SK-N-SH (cell line): ENCODE measurements around the gene SCARB1. TPM values are rescaled to one million over a fixed set of nuclear protein-coding genes. Genes with fewer than 3 reads are reported as not detected.

Source experiments
- CTCF ChIA-PET: fragments of 300-600, 350-600 bp; formaldehyde crosslinking; extraction: SDS; loops from one replicate; lab custom pipeline; 2021; lab: Yijun Ruan, JAX
- POLR2A ChIA-PET: fragments of 350-600 bp; sonication (Branson Sonifier 250); formaldehyde crosslinking; extraction: SDS; loops from one replicate; lab custom pipeline; 2020; ENCODE audit warnings: antibody characterized with exemption, inconsistent platforms; lab: Yijun Ruan, JAX
- DNase-seq: peaks from one replicate; pipeline ENCODE4 v3.0.0; 2012
- H2AFZ ChIP-seq: fragments of 200-600 bp; sonication (generic); 2 replicates; pipeline ENCODE4 v1.8.1; 2016; ENCODE audit warnings: antibody characterized with exemption, mild to moderate bottlenecking, low read depth
- H3F3A ChIP-seq: fragments of 200-600 bp; sonication (generic); replicated peaks from 2 replicates; pipeline ENCODE3; 2016; ENCODE audit warnings: antibody characterized with exemption, mild to moderate bottlenecking; ENCODE audit not compliant: insufficient read depth
- H3K27ac ChIP-seq, 2 experiments: fragments of 200-500 bp in 1 of 2; fragments of 200-600 bp in 1 of 2; sonication (Bioruptor generic) in 1 of 2; sonication (generic), shearing (Covaris generic) in 1 of 2; 2 replicates each; pipeline versions ENCODE4 v1.5.1 to v1.6.1; 2014 to 2016; ENCODE audit warnings: low read depth in 2 of 2, inconsistent platforms in 1 of 2, low read length in 1 of 2, mild to moderate bottlenecking in 1 of 2, mixed read lengths in 1 of 2
- H3K27me3 ChIP-seq: fragments of 200-600 bp; sonication (generic), shearing (Covaris generic); 2 replicates; pipeline ENCODE4 v1.6.1; 2016; ENCODE audit warnings: mixed run types; ENCODE audit not compliant: insufficient read depth
- H3K36me3 ChIP-seq, 2 experiments: fragments of 200-500 bp in 1 of 2; fragments of 200-600 bp in 1 of 2; sonication (Bioruptor generic) in 1 of 2; sonication (generic) in 1 of 2; replicated peaks in 1 of 2; 2 replicates each; pipeline versions ENCODE3 to v1.5.1; 2014 to 2016; ENCODE audit warnings: low read length in 1 of 2, mild to moderate bottlenecking in 1 of 2; ENCODE audit not compliant: insufficient read depth in 2 of 2, control insufficient read depth in 1 of 2
- H3K4me1 ChIP-seq, 2 experiments: fragments of 200-500 bp in 1 of 2; fragments of 200-600 bp in 1 of 2; sonication (Bioruptor generic) in 1 of 2; sonication (generic), shearing (Covaris generic) in 1 of 2; 2 replicates each; pipeline versions ENCODE4 v1.5.1 to v1.6.1; 2014 to 2016; ENCODE audit warnings: low read depth in 1 of 2, low read length in 1 of 2, mixed run types in 1 of 2; ENCODE audit not compliant: insufficient read depth in 2 of 2, control insufficient read depth in 1 of 2
- H3K4me2 ChIP-seq: fragments of 200-600 bp; sonication (generic), shearing (Covaris generic); 2 replicates; pipeline ENCODE4 v1.6.1; 2017; ENCODE audit warnings: mixed run types
- H3K4me3 ChIP-seq, 2 experiments: fragments of 200-500 bp in 1 of 2; fragments of 200-600 bp in 1 of 2; sonication (Bioruptor generic) in 1 of 2; sonication (generic), shearing (Covaris generic) in 1 of 2; 2 replicates each; pipeline versions ENCODE4 v1.5.1 to v1.8.1; 2014 to 2016; ENCODE audit warnings: low read depth in 2 of 2, inconsistent platforms in 1 of 2, low read length in 1 of 2, mild to moderate bottlenecking in 1 of 2, mixed read lengths in 1 of 2, moderate library complexity in 1 of 2
- H3K79me2 ChIP-seq: fragments of 200-600 bp; sonication (generic); 2 replicates; pipeline ENCODE4 v1.8.1; 2017; ENCODE audit warnings: mild to moderate bottlenecking; ENCODE audit not compliant: insufficient read depth
- H3K9ac ChIP-seq: fragments of 200-600 bp; sonication (generic); 2 replicates; pipeline ENCODE4 v1.6.1; 2017; ENCODE audit warnings: mixed run types
- H3K9me2 ChIP-seq: fragments of 200-600 bp; sonication (generic); 2 replicates; pipeline ENCODE4 v1.6.1; 2017; ENCODE audit warnings: mixed run types
- H3K9me3 ChIP-seq: fragments of 200-600 bp; sonication (generic); 2 replicates; pipeline ENCODE4 v1.6.1; 2017; ENCODE audit warnings: mixed run types, mild to moderate bottlenecking, moderate library complexity
- H4K20me1 ChIP-seq: fragments of 200-600 bp; sonication (generic); 2 replicates; pipeline ENCODE4 v1.6.1; 2017; ENCODE audit warnings: mild to moderate bottlenecking, mixed run types; ENCODE audit not compliant: insufficient read depth
- CHD2 ChIP-seq: fragments of 150-350 bp; IDR thresholded peaks from 2 replicates; pipeline ENCODE4 v1.6.1; 2018; ENCODE audit warnings: low read length; ENCODE audit not compliant: partially characterized antibody
- EP300 ChIP-seq, 2 experiments: IDR thresholded peaks; 2 replicates each; pipeline versions ENCODE4 v1.4.0 to v1.6.1; 2012; ENCODE audit warnings: borderline replicate concordance in 1 of 2, low read depth in 1 of 2, low read length in 1 of 2
- EZH2phosphoT487 ChIP-seq: fragments of 200-600 bp; sonication (generic); IDR thresholded peaks from 2 replicates; pipeline ENCODE4 v1.6.1; 2017; ENCODE audit warnings: low read depth, mixed run types, mild to moderate bottlenecking, antibody characterized with exemption, moderate library complexity, borderline replicate concordance
- FOSL2 ChIP-seq: IDR thresholded peaks from 2 replicates; pipeline ENCODE4 v1.4.0; 2012; ENCODE audit warnings: low read depth, mild to moderate bottlenecking, moderate library complexity, borderline replicate concordance
- GABPA ChIP-seq: IDR thresholded peaks from 2 replicates; pipeline ENCODE4 v1.4.0; 2012; ENCODE audit warnings: low read depth, mild to moderate bottlenecking
- GATA2 ChIP-seq: sonication (generic); formaldehyde crosslinking; IDR thresholded peaks from 2 replicates; pipeline ENCODE4 v1.5.0; 2020; ENCODE audit warnings: mild to moderate bottlenecking, missing genetic modification reagents
- MEF2A ChIP-seq: IDR thresholded peaks from 2 replicates; pipeline ENCODE4 v1.4.0; 2012; ENCODE audit warnings: low read depth, borderline replicate concordance
- MXI1 ChIP-seq: IDR thresholded peaks from 2 replicates; pipeline ENCODE4 v1.6.1; 2012; ENCODE audit warnings: mild to moderate bottlenecking, low read depth, low read length, improper control_type of control experiment
- NFIC ChIP-seq: IDR thresholded peaks from 2 replicates; pipeline ENCODE4 v1.4.0; 2012; ENCODE audit warnings: borderline replicate concordance
- NRF1 ChIP-seq: IDR thresholded peaks from 2 replicates; pipeline ENCODE4 v1.6.1; 2012; ENCODE audit warnings: low read depth, mild to moderate bottlenecking, low read length
- RAD21 ChIP-seq: IDR thresholded peaks from 2 replicates; pipeline ENCODE4 v1.6.1; 2012; ENCODE audit warnings: mild to moderate bottlenecking, low read length
- RCOR1 ChIP-seq: fragments of 150-350 bp; IDR thresholded peaks from 2 replicates; pipeline ENCODE4 v1.6.1; 2017; ENCODE audit warnings: antibody characterized with exemption, low read length
- RXRA ChIP-seq: IDR thresholded peaks from 2 replicates; pipeline ENCODE4 v1.4.0; 2012; ENCODE audit warnings: low read depth, mild to moderate bottlenecking, borderline replicate concordance
- SMC3 ChIP-seq: IDR thresholded peaks from 2 replicates; pipeline ENCODE4 v1.6.1; 2012; ENCODE audit warnings: low read depth, low read length, improper control_type of control experiment
- TAF1 ChIP-seq: IDR thresholded peaks from 2 replicates; pipeline ENCODE4 v1.6.1; 2012; ENCODE audit warnings: low read depth, mild to moderate bottlenecking, low read length, moderate library complexity, borderline replicate concordance
- YY1 ChIP-seq: IDR thresholded peaks from 2 replicates; pipeline ENCODE4 v1.4.0; 2012; ENCODE audit warnings: low read depth, mild to moderate bottlenecking
- WGBS: methylation state at CpG from one replicate; pipeline ENCODE4 v1.1.6; 2017; ENCODE audit warnings: low lambda C conversion rate; 5-methylcytosine and 5-hydroxymethylcytosine counted together
- polyA plus RNA-seq, 3 experiments: library from polyadenylated mRNA; depleted of rRNA; stranded (reverse); fragments of >200 nt; gene quantifications; 2 replicates each; pipeline ENCODE4 v1.2.3, GENCODE V29; 2012
- TF ChIP-seq, protein P1 (sequence below): IDR thresholded peaks from 2 replicates; pipeline ENCODE4 v1.6.1; 2012; ENCODE audit warnings: mild to moderate bottlenecking, low read depth, low read length, moderate library complexity
- TF ChIP-seq, protein P2 (sequence below): IDR thresholded peaks from 2 replicates; pipeline ENCODE4; 2012
- TF ChIP-seq, protein P3 (sequence below): fragments of 200-600 bp; sonication (generic); IDR thresholded peaks from 2 replicates; pipeline ENCODE4 v1.6.1; 2017; ENCODE audit warnings: antibody characterized with exemption, mild to moderate bottlenecking, moderate library complexity
- TF ChIP-seq, protein P4 (sequence below): IDR thresholded peaks from 2 replicates; pipeline ENCODE4 v1.4.0; 2012; ENCODE audit warnings: low read depth

The SCARB1 gene
- polyA plus RNA-seq, 1 of the 3 experiments (the other 2 are of a cell fraction), result 33.0 TPM

DNA sequence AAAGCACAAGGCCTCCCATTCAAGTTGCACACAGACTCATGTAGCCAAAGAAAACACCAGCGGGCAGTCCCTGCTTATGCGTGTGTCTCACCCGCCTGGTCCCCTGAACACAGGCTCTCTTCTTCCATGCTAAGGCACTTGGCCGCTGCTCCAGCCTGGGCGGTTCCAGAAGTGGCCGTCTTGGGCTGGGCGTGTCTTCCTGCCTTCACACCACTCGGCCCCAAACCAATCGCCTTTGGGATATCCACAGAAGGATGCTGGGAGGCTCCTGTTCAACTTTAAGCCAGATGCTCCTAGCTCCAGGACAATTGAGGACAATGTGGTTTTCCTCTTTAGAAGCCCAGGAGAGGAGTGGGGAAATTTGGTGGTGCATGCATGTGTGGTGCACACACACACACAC is 2.2 kb downstream of the SCARB1 start:
- Histone ChIP-seq H3K4me2 (no peak overlapping the region), H3K9me3 (no peaks in the 10 kb centered on the region), H3K4me3 (no peak overlapping the region), H3K27ac (no peak overlapping the region), H4K20me1 (no peaks in the 10 kb centered on the region), H3K9ac (no peak overlapping the region), H3K36me3 (no peaks in the 10 kb centered on the region), H3F3A (no peaks in the 10 kb centered on the region), H3K9me2 (no peaks in the 10 kb centered on the region), H3K79me2 (no peaks in the 10 kb centered on the region), H2AFZ (no peak overlapping the region), H3K4me1 (peaks cover 0 to 29% of the 10 kb centered on the region in 2 experiments; a peak in 1 of 4 replicates), H3K27me3 (no peaks in the 10 kb centered on the region)
- ChIA-PET CTCF (interaction anchor here (2.3 kb wide), 1 partner anchor 45 kb away, joined by 7 read pairs; no protein-coding TSS in a partner anchor), POLR2A (interaction anchor here (0.6 to 1.5 kb wide), 2 partner anchors 16 to 20 kb away, joined by 3 to 4 read pairs; no protein-coding TSS in a partner anchor)
- 81% methylated on average over 8 of the region's 9 CpGs for WGBS
- no peak for DNase-seq
- TF ChIP-seq CHD2 (no peak), GABPA (no peak), MXI1 (no peak), FOSL2 (no peak), MEF2A (no peak)
- TF ChIP-seq, protein P1, sequence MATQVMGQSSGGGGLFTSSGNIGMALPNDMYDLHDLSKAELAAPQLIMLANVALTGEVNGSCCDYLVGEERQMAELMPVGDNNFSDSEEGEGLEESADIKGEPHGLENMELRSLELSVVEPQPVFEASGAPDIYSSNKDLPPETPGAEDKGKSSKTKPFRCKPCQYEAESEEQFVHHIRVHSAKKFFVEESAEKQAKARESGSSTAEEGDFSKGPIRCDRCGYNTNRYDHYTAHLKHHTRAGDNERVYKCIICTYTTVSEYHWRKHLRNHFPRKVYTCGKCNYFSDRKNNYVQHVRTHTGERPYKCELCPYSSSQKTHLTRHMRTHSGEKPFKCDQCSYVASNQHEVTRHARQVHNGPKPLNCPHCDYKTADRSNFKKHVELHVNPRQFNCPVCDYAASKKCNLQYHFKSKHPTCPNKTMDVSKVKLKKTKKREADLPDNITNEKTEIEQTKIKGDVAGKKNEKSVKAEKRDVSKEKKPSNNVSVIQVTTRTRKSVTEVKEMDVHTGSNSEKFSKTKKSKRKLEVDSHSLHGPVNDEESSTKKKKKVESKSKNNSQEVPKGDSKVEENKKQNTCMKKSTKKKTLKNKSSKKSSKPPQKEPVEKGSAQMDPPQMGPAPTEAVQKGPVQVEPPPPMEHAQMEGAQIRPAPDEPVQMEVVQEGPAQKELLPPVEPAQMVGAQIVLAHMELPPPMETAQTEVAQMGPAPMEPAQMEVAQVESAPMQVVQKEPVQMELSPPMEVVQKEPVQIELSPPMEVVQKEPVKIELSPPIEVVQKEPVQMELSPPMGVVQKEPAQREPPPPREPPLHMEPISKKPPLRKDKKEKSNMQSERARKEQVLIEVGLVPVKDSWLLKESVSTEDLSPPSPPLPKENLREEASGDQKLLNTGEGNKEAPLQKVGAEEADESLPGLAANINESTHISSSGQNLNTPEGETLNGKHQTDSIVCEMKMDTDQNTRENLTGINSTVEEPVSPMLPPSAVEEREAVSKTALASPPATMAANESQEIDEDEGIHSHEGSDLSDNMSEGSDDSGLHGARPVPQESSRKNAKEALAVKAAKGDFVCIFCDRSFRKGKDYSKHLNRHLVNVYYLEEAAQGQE, result no peak
- TF ChIP-seq, protein P2, sequence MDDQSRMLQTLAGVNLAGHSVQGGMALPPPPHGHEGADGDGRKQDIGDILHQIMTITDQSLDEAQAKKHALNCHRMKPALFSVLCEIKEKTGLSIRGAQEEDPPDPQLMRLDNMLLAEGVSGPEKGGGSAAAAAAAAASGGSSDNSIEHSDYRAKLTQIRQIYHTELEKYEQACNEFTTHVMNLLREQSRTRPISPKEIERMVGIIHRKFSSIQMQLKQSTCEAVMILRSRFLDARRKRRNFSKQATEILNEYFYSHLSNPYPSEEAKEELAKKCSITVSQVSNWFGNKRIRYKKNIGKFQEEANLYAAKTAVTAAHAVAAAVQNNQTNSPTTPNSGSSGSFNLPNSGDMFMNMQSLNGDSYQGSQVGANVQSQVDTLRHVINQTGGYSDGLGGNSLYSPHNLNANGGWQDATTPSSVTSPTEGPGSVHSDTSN, result no peak
- TF ChIP-seq, protein P3, sequence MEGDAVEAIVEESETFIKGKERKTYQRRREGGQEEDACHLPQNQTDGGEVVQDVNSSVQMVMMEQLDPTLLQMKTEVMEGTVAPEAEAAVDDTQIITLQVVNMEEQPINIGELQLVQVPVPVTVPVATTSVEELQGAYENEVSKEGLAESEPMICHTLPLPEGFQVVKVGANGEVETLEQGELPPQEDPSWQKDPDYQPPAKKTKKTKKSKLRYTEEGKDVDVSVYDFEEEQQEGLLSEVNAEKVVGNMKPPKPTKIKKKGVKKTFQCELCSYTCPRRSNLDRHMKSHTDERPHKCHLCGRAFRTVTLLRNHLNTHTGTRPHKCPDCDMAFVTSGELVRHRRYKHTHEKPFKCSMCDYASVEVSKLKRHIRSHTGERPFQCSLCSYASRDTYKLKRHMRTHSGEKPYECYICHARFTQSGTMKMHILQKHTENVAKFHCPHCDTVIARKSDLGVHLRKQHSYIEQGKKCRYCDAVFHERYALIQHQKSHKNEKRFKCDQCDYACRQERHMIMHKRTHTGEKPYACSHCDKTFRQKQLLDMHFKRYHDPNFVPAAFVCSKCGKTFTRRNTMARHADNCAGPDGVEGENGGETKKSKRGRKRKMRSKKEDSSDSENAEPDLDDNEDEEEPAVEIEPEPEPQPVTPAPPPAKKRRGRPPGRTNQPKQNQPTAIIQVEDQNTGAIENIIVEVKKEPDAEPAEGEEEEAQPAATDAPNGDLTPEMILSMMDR, result no peak
- TF ChIP-seq, protein P4, sequence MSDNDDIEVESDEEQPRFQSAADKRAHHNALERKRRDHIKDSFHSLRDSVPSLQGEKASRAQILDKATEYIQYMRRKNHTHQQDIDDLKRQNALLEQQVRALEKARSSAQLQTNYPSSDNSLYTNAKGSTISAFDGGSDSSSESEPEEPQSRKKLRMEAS, result no peak

DNA sequence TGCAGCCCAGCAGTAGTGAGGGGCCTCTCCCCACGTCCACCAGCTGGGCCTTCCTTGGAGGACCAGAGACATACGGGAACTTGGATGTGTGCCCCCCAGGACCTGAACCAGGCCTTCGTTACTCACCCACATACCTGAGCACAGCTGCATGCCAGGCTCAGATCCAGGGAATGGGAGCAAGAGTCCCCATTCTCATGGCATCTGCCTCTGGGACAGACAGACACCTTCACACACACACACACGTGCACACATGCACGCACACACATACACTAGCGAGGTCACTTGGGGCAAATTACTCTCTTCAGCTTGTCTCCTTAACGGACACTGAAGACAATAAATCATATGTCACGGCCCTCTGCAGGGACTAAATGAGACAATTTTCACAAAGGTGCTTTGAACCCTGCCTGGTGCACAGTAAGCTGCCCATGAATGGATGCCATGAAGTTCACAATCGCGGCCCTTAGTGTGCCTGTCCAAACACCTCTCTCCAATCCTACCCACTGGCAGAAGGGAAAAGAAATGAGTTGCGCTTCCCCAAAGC is 5.7 kb downstream of the SCARB1 start:
- no peak for DNase-seq
- no peak overlapping the region for H3K4me2 ChIP-seq
- H3K9me2 ChIP-seq, result no peaks in the 10 kb centered on the region
- no peaks in the 10 kb centered on the region for H3K9me3 ChIP-seq
- CTCF ChIA-PET, result no interaction called here
- no peak overlapping the region for H3K9ac ChIP-seq
- no peaks in the 10 kb centered on the region for H3F3A ChIP-seq
- WGBS, result 88% methylated on average over 10 of the region's 11 CpGs
- H3K79me2 ChIP-seq, result no peaks in the 10 kb centered on the region
- H2AFZ ChIP-seq, result no peak overlapping the region
- H3K27ac ChIP-seq, result no peak overlapping the region
- no peaks in the 10 kb centered on the region for H3K36me3 ChIP-seq
- POLR2A ChIA-PET, result no interaction called here
- no peak overlapping the region for H3K4me3 ChIP-seq
- no peaks in the 10 kb centered on the region for H3K27me3 ChIP-seq
- H4K20me1 ChIP-seq, result no peaks in the 10 kb centered on the region
- H3K4me1 ChIP-seq, result peaks cover 0 to 31% of the 10 kb centered on the region in 2 experiments; a peak in 1 of 4 replicates
- no peak for TF ChIP-seq YY1
- TF ChIP-seq RCOR1, result no peak
- TF ChIP-seq EP300 (IDR thresholded peaks at IDR 0.05; ENCODE audit: borderline replicate concordance in 1 of 2, low read depth in 1 of 2, low read length in 1 of 2), result no peak
- TF ChIP-seq GATA2 (CRISPR knock-in tag), result no peak
- no peak for TF ChIP-seq NRF1
- no peak for TF ChIP-seq RXRA
- no peak for TF ChIP-seq RAD21
- TF ChIP-seq, protein P4, result no peak
- no peak for TF ChIP-seq TAF1
- TF ChIP-seq SMC3, result no peak
- no peak for TF ChIP-seq GABPA
- TF ChIP-seq FOSL2, result no peak
- no peak for TF ChIP-seq EZH2phosphoT487
- no peak for TF ChIP-seq NFIC
- no peak for TF ChIP-seq CHD2
